SU-DHL-6 (cell line): Measurements from ENCODE around the gene CLEC2D.

Experiments
- CTCF ChIP-seq: fragments of 200-600 bp; sonication (generic); IDR thresholded peaks from one replicate; pipeline ENCODE4 v1.5.1; 2017; ENCODE audit warnings: antibody characterized with exemption, mild to moderate bottlenecking, low read length, moderate library complexity; ENCODE audit not compliant: insufficient read depth, poor library complexity, severe bottlenecking
- EZH2phosphoT487 ChIP-seq: fragments of 200-600 bp; sonication (generic), shearing (Covaris generic); conservative IDR thresholded peaks from 2 replicates; pipeline ENCODE4 v1.6.1; 2018; ENCODE audit warnings: mild to moderate bottlenecking, antibody characterized with exemption, low read length, moderate library complexity, mixed read lengths

- no peak for TF ChIP-seq CTCF
- TF ChIP-seq EZH2phosphoT487: no peak
Measured at GRCh38 chr12:9647825-9648700, 21.4 kb upstream of the CLEC2D start.
